Left forelimb (tissue), 1 donor: ENCODE data around the gene SCARB1.

ENCODE experiments used
- DNase-seq: peaks from one replicate; pipeline ENCODE4 v3.0.0-alpha.2; 2018; ENCODE audit warnings: low spot score

SCARB1 gene

GRCh38 chr12:124862768-124863415 lies 772 bp downstream of the SCARB1 start:
- DNase-seq = no peak

GRCh38 chr12:124861898-124862676 lies 1.6 kb downstream of the SCARB1 start:
- DNase-seq = no peak

- DNase-seq = peak; percentile 78
Measured at GRCh38 chr12:124861492-124861891, 2.2 kb downstream of the SCARB1 start.

GRCh38 chr12:124857921-124858461 lies 5.7 kb downstream of the SCARB1 start:
- DNase-seq = no peak

- DNase-seq = no peak
Measured at GRCh38 chr12:124856842-124857178, 6.9 kb downstream of the SCARB1 start.

- no peak for DNase-seq
Measured at GRCh38 chr12:124856132-124856841, 7.4 kb downstream of the SCARB1 start.

GRCh38 chr12:124855275-124855957 lies 8.2 kb downstream of the SCARB1 start:
- no peak for DNase-seq

- DNase-seq = no peak
Measured at GRCh38 chr12:124854637-124855184, 9.0 kb downstream of the SCARB1 start.

GRCh38 chr12:124853781-124854636 lies 9.7 kb downstream of the SCARB1 start:
- DNase-seq = no peak

GRCh38 chr12:124852911-124853427 lies 10.7 kb downstream of the SCARB1 start:
- no peak for DNase-seq

- DNase-seq = no peak
Measured at GRCh38 chr12:124852329-124852831, 11.3 kb downstream of the SCARB1 start.

GRCh38 chr12:124851342-124851741 lies 12.3 kb downstream of the SCARB1 start:
- DNase-seq = no peak

- DNase-seq = no peak
Measured at GRCh38 chr12:124849382-124849781, 14.3 kb downstream of the SCARB1 start.

- DNase-seq = no peak
Measured at GRCh38 chr12:124848621-124849380, 14.9 kb downstream of the SCARB1 start.

GRCh38 chr12:124847113-124848074 lies 16.3 kb downstream of the SCARB1 start:
- no peak for DNase-seq

- no peak for DNase-seq
Measured at GRCh38 chr12:124844411-124845397, 19.0 kb downstream of the SCARB1 start.

- no peak for DNase-seq
Measured at GRCh38 chr12:124842800-124843510, 20.7 kb downstream of the SCARB1 start.
